Natural killer cell (primary cell): Measurements from ENCODE around the gene SCAPER. TPM values are rescaled to one million over a fixed set of nuclear protein-coding genes. Genes with fewer than 3 reads are reported as not detected.

Experiments
- ATAC-seq, 3 donors: fragments of 150-1000 bp in 2 of 3; fragments of 200-7000 bp in 1 of 3; cut with Tn5 transposase; 1 replicate in 1 of 3; 2 replicates in 2 of 3; pipeline ENCODE4 v1.10.0; 2021; ENCODE audit warnings: mild to moderate bottlenecking in 2 of 3, moderate library complexity in 2 of 3
- DNase-seq, 2 donors: peaks; one replicate each; pipeline versions ENCODE4 v3.0.0 to v3.0.0-alpha.2; 2013 to 2021; ENCODE audit warnings: mixed read lengths in 1 of 2
- H3K27ac ChIP-seq: one replicate; pipeline ENCODE4 v1.5.1; 2013; ENCODE audit warnings: mild to moderate bottlenecking, low read length
- H3K27me3 ChIP-seq: one replicate; pipeline ENCODE4 v1.6.1; 2013; ENCODE audit warnings: low read length; ENCODE audit not compliant: control insufficient read depth, insufficient read depth
- H3K36me3 ChIP-seq: one replicate; pipeline ENCODE4 v1.6.1; 2013; ENCODE audit warnings: low read length; ENCODE audit not compliant: control insufficient read depth, insufficient read depth
- H3K4me1 ChIP-seq: one replicate; pipeline ENCODE4 v1.6.1; 2013; ENCODE audit warnings: low read length; ENCODE audit not compliant: control insufficient read depth, insufficient read depth
- H3K4me3 ChIP-seq: one replicate; pipeline ENCODE4 v1.5.1; 2013; ENCODE audit warnings: low read length
- H3K9me3 ChIP-seq: one replicate; pipeline ENCODE4 v1.6.1; 2013; ENCODE audit warnings: low read length; ENCODE audit not compliant: control insufficient read depth, insufficient read depth
- H3K27ac Mint-ChIP-seq, 2 donors: one replicate each; pipeline ENCODE4 v1.8.0; 2022; ENCODE audit warnings: mild to moderate bottlenecking in 2 of 2, mixed read lengths in 2 of 2, moderate library complexity in 1 of 2
- H3K27me3 Mint-ChIP-seq, 2 donors: one replicate each; pipeline ENCODE4 v1.8.0; 2022; ENCODE audit warnings: low read depth in 2 of 2, mixed read lengths in 2 of 2
- H3K36me3 Mint-ChIP-seq: one replicate; pipeline ENCODE4 v1.8.0; 2022; ENCODE audit warnings: mixed read lengths
- H3K4me1 Mint-ChIP-seq, 2 donors: one replicate each; pipeline ENCODE4 v1.8.0; 2022; ENCODE audit warnings: mixed read lengths in 2 of 2
- H3K4me3 Mint-ChIP-seq: one replicate; pipeline ENCODE4 v1.8.0; 2022; ENCODE audit warnings: mild to moderate bottlenecking, moderate library complexity, mixed read lengths
- H3K9me3 Mint-ChIP-seq, 2 donors: one replicate each; pipeline ENCODE4 v1.8.0; 2022; ENCODE audit warnings: mixed read lengths in 2 of 2
- CTCF ChIP-seq: fragments of 200-600 bp; IDR thresholded peaks from one replicate; pipeline ENCODE4 v1.8.0; 2022; ENCODE audit warnings: antibody characterized with exemption
- WGBS: methylation state at CpG from one replicate; pipeline ENCODE4 v1.1.7; 2013; ENCODE audit warnings: missing lambda C conversion rate; ENCODE audit not compliant: insufficient coverage; 5-methylcytosine and 5-hydroxymethylcytosine counted together
- intact Hi-C: fragments of 100-400 bp; cut with micrococcal nuclease; formaldehyde crosslinking; loops from one replicate; pipeline ENCODE4 v1.14.2; 2022
- total RNA-seq, 4 donors: library from RNA; stranded (reverse); fragments of 120-200 nt in 1 of 4; gene quantifications; one replicate each; pipeline versions ENCODE4 v1.2.3 to v1.2.4, GENCODE V29; 2013 to 2022

The SCAPER gene
- total RNA-seq, 3 donors from 2014 or later (not counting 1 experiment from before 2014, with no cell fraction given) = 48.1 to 53.6 (median 51.8) TPM

- H3K9me3 ChIP-seq = no peaks in the 10 kb centered on the region
- TF ChIP-seq CTCF = no peak
- H3K27me3 ChIP-seq = no peaks in the 10 kb centered on the region
- Mint-ChIP-seq H3K9me3 (no peaks in the 10 kb centered on the region), H3K27ac (no peak overlapping the region), H3K27me3 (no peaks in the 10 kb centered on the region), H3K36me3 (peaks cover 14% of the 10 kb centered on the region), H3K4me3 (no peak overlapping the region), H3K4me1 (no peaks in the 10 kb centered on the region)
- H3K4me1 ChIP-seq = no peaks in the 10 kb centered on the region
- no peak overlapping the region for H3K4me3 ChIP-seq
- ATAC-seq = no peak
- H3K36me3 ChIP-seq = no peaks in the 10 kb centered on the region
- intact Hi-C loops = no loop called here
- no peak overlapping the region for H3K27ac ChIP-seq
- no peak for DNase-seq
- WGBS = 100% methylated on average over 1 of the region's 1 CpG
Observed at GRCh38 chr15:76460871-76461270, 444.3 kb downstream of the SCAPER start.

GRCh38 chr15:76460347-76460746 lies 444.8 kb downstream of the SCAPER start:
- Histone ChIP-seq H3K27me3 (no peaks in the 10 kb centered on the region), H3K27ac (no peak overlapping the region), H3K36me3 (no peaks in the 10 kb centered on the region), H3K9me3 (no peaks in the 10 kb centered on the region), H3K4me3 (no peak overlapping the region), H3K4me1 (no peaks in the 10 kb centered on the region)
- H3K4me1 Mint-ChIP-seq = no peaks in the 10 kb centered on the region
- H3K9me3 Mint-ChIP-seq = no peaks in the 10 kb centered on the region
- no peaks in the 10 kb centered on the region for H3K27me3 Mint-ChIP-seq
- intact Hi-C loops = no loop called here
- no peak for ATAC-seq
- no peak for DNase-seq
- H3K36me3 Mint-ChIP-seq = peaks cover 9% of the 10 kb centered on the region
- 100% methylated on average over 2 of the region's 3 CpGs for WGBS
- H3K4me3 Mint-ChIP-seq = no peak overlapping the region
- TF ChIP-seq CTCF = no peak
- H3K27ac Mint-ChIP-seq = no peak overlapping the region

GRCh38 chr15:76451540-76451939 lies 453.6 kb downstream of the SCAPER start:
- no peaks in the 10 kb centered on the region for H3K27me3 ChIP-seq
- ATAC-seq (no peak), DNase-seq (no peak)
- Mint-ChIP-seq H3K4me1 (no peaks in the 10 kb centered on the region), H3K36me3 (no peaks in the 10 kb centered on the region), H3K4me3 (no peak overlapping the region), H3K27me3 (no peaks in the 10 kb centered on the region), H3K27ac (no peak overlapping the region), H3K9me3 (no peaks in the 10 kb centered on the region)
- H3K4me3 ChIP-seq = no peak overlapping the region
- TF ChIP-seq CTCF = no peak
- no peak overlapping the region for H3K27ac ChIP-seq
- no peaks in the 10 kb centered on the region for H3K36me3 ChIP-seq
- intact Hi-C loops = no loop called here
- H3K9me3 ChIP-seq = no peaks in the 10 kb centered on the region
- 64% methylated on average over 1 of the region's 1 CpG for WGBS
- no peaks in the 10 kb centered on the region for H3K4me1 ChIP-seq

GRCh38 chr15:76449455-76449854 lies 455.7 kb downstream of the SCAPER start:
- intact Hi-C loops = no loop called here
- Histone ChIP-seq H3K4me3 (no peak overlapping the region), H3K27me3 (no peaks in the 10 kb centered on the region), H3K9me3 (no peaks in the 10 kb centered on the region), H3K4me1 (no peaks in the 10 kb centered on the region), H3K27ac (no peak overlapping the region), H3K36me3 (no peaks in the 10 kb centered on the region)
- no peak overlapping the region for H3K4me3 Mint-ChIP-seq
- ATAC-seq (no peak), DNase-seq (no peak)
- no peak overlapping the region for H3K27ac Mint-ChIP-seq
- H3K9me3 Mint-ChIP-seq = no peaks in the 10 kb centered on the region
- no peak for TF ChIP-seq CTCF
- no peaks in the 10 kb centered on the region for H3K36me3 Mint-ChIP-seq
- 94% methylated on average over 1 of the region's 1 CpG for WGBS
- H3K27me3 Mint-ChIP-seq = no peaks in the 10 kb centered on the region
- no peaks in the 10 kb centered on the region for H3K4me1 Mint-ChIP-seq
